Middle frontal gyrus (tissue), 1 donor: ENCODE measurements around the gene TBC1D24.

Source experiments
- DNase-seq: peaks from one replicate; pipeline ENCODE4 v3.0.0-alpha.2; 2015; ENCODE audit warnings: low spot score; ENCODE audit errors: extremely low spot score

Gene TBC1D24

GRCh38 chr16:2516391-2517240, 41.7 kb downstream of the TBC1D24 start:
- no peak for DNase-seq

- DNase-seq = no peak
Observed at GRCh38 chr16:2517954-2518605, 43.2 kb downstream of the TBC1D24 start.

- DNase-seq = no peak
Observed at GRCh38 chr16:2518823-2519710, 44.1 kb downstream of the TBC1D24 start.

GRCh38 chr16:2519711-2520080, 44.8 kb downstream of the TBC1D24 start:
- no peak for DNase-seq

DNA sequence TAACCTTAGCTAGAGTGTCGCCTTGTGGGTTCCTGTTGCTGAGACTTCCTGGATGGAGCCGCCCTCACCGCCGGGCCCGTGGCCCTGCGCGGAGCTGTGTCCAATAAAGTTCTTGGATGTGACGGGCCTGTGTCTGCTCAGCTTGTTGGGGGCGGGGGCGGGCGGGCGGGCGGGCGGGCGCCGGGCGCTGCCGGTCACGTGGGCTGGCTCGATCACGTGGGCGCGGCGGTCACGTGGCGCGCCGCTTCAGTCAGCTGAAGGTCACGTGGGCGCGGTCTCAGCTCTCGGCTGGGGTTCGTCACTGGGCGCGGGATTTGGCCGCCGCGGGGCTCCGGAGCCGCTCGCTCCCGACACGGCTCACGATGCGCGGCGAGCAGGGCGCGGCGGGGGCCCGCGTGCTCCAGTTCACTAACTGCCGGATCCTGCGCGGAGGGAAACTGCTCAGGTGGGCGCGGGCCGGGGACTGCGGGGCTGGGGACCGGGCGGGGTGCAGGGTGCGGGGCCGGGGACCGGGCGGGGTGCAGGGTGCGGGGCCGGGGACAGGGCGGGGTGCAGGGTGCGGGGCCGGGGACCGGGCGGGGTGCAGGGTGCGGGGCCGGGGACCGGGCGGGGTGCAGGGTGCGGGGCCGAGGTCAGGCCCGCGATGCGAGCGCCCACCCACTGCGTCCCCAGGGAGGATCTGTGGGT, 45.3 kb downstream of the TBC1D24 start, which contains the start of gene AMDHD2:
Gene AMDHD2 (plus strand): TSS at position 275 of the 687 bp plus-strand sequence. CDS start 88 bp downstream, at position 363.
- DNase-seq = peak; percentile 69

GRCh38 chr16:2520784-2521531, 46.0 kb downstream of the TBC1D24 start:
- DNase-seq = no peak

GRCh38 chr16:2523801-2524231, 48.9 kb downstream of the TBC1D24 start:
- DNase-seq = no peak

DNA sequence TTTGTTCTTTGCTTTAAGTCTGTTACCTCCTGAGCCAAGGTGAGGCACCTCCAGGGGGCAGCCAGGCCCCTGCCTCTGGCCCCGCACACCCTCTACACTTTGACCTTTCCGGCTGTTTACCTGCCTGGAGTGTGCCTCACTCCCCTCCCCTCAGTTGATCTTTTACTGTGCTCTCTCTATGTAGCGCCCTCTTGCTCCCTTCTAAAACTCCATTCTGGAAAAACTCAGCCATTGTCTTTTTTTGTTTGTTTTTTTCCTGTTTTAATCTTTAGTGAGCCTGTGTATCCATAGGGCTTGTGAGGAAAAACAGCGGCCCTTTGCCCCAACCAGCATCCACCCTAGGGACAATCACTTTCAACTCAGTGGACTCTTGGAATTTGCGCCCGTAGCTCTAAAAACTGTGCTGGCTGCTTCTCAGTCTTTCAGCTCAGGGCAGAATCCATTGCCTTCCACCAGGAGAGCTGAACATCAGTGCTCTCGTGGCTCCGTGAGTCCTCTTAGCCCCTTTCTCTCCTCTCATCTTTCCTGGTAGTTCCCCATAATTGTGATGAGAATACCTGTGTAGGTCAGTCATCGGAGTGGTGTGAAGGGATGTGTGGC, 49.5 kb downstream of the TBC1D24 start:
- DNase-seq = no peak

DNA sequence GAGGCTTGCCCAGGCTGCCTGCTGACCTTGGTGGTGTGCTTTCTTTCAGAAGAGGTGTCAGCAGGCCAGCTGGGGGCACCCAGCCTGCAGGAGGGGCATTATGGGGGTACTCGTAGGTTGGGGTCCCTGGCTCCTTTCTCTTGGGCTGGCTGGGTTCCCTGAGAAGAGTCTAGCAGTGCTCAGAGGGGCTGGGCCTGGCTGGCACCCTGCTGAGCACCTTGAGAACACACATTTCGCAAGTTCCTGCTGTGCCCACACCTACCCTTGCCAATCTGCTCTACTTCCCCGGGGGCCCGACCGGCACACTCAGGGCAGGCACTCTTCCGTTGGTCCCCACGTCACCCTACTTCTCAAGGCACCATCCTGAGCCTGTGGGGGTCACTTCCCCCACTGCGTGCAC, 51.2 kb downstream of the TBC1D24 start:
- no peak for DNase-seq

GRCh38 chr16:2527071-2527783, 52.3 kb downstream of the TBC1D24 start:
- no peak for DNase-seq

- DNase-seq = no peak
Observed at GRCh38 chr16:2527784-2528100, 52.8 kb downstream of the TBC1D24 start.

DNA sequence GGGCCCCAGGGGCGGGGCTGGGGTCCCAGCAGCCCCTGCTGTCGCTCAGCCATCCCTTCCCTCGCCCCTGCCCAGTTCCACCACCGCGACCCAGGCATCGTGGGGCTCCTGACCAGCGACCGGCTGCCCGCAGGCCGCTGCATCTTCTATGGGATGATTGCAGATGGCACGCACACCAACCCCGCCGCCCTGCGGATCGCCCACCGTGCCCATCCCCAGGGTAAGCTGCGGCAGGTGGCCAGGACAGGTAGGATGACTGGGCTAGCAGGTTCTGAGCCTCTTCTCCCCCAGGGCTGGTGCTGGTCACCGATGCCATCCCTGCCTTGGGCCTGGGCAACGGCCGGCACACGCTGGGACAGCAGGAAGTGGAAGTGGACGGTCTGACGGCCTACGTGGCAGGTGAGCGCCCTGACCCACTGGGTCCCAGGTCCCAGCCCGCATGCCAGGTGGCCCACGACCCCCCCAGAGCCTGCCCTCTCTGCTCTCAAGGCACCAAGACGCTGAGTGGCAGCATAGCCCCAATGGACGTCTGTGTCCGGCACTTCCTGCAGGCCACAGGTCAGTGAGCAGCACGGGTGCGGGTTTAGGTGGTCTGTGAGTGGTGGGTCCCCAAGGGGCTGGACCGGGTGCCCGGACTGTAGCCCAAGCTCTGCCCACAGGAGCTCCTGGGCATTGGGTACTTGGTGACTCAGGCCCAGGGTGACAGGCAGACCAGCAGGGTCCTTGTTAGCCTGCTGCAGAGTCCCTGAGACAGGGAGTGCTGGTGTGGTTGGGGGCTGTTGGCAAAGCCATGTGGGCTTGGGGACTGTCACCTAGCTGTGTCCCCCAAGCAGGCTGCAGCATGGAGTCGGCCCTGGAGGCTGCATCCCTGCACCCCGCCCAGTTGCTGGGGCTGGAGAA, 53.5 kb downstream of the TBC1D24 start:
- no peak for DNase-seq

DNA sequence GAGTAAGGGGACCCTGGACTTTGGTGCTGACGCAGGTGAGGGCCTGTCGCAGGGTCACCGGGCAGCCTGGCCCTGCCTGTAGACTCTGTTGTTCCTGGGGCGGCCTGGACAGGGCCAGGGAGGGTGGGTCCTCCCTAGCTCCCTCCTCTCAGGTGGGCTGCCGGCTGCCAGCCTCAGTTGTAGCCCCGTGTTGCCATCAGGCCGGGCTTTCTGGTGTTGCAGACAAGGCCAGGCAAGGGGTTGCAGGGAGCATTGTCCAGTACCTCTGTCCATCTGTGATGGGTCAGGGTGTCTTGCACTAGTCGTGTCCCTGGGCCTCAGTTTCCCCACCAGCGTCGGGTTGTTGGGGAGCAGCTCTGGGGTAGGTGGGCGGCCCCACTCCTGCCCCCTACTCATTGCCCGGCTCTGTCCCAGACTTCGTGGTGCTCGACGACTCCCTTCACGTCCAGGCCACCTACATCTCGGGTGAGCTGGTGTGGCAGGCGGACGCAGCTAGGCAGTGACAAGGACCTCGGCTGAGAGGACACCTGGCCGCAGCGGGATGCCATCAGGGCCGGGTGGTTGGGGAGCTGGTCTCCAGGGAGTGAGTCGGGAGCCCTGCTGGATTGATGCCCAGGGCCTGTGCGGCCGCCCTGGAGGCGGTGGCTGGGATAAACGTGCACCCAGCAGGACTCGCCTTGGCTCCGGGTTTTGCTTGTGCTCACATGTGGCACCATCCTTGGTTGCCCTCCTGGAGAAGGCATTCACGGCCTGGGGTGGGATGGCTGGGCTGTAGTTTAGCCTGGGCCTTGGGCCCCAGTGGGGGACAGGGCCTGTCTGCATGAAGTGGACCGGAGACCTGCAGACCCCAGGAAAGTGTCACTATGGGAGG, 54.4 kb downstream of the TBC1D24 start:
- DNase-seq = no peak

- DNase-seq = no peak
Observed at GRCh38 chr16:2529961-2530628, 55.2 kb downstream of the TBC1D24 start.

DNA sequence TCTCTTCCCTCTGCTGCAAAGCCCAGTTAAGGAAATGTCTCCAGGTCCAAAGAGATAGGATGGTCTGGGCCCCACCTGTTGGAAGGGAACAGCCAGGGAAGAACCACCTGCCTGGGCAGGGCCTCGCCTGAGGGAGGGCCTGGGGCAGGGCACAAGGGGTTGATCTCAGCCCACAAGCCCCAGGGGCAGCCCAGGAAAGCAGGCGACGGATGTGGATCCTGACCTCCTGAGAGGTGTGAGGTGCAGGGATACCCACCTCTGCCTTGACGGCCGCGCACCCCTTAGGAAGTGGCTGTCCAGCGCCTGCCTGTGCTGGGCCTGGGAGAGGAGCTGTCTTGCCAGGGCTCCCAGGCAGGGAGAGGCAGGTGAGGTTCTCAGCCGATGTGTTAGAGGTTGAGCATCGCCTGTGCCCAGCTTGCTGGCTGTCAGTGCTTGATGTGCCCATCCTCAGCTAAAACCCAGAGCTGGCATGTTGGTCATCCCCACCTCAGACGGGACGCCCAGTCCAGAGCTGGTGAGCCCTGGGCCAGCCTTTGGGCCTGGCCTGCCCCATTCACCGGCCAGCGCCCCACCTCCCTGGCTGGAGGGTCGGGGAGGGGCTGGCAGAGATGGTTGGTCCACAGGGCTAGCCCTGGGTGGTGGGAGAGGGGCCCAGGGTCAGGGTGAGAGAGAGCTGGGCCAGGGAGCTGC, 55.8 kb downstream of the TBC1D24 start:
- no peak for DNase-seq

GRCh38 chr16:2531371-2531695, 56.4 kb downstream of the TBC1D24 start, which contains the start of gene CEMP1:
Gene CEMP1 (minus strand): TSS chr16:2531408. CDS start chr16:2531073, 335 bp downstream.
- DNase-seq = no peak
